ENCODE measurements around the gene TOR1AIP1. TPM values are rescaled to one million over a fixed set of nuclear protein-coding genes. Genes with fewer than 3 reads are reported as not detected.

The TOR1AIP1 gene
- total RNA-seq, 2 donors from 2014 or later = 18.1 to 26.2 TPM

DNA sequence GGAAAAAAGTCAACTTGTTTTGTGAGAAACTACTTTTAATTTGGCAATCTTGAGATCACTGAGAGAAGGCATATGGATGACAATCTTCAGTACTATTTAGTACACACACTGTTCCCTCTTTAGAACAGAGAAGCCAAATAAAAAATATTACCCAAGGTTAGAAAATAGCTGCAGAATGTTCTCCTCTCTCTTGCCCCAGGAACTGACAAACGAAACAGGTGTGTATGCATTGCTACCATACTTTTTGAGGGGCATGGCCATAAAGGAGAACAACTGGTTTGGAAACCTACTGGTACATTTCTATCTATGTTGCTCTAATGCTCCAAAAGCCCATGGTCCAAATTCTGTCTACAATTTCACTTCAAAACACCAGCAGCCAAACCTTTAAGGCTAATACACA is 10.1 kb upstream of the TOR1AIP1 start:
- peaks cover 53% of the 10 kb centered on the region for H3K36me3 Mint-ChIP-seq (ENCODE audit: low read depth)

DNA sequence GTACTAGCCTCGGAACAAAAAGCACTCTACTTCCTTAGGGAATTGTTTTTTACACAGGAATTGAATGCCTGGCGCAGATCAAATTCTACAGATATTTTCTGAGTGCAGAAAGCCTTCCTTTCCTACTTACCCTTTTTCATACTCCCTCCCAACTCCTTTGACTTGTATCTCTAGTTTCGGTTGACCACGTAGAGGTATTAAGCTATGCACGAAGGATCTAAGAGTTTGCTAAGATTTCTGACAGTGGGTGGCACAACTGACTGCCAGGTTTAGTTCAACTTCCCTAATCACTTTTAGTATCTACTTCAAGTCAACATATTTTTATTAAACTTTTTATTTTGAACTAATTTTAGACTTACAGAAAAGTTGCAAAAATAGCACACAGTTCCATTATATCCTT is 9.5 kb upstream of the TOR1AIP1 start:
- no peak overlapping the region for H3K9ac ChIP-seq (ENCODE audit: extremely low read depth, low read length, poor library complexity, severe bottlenecking)
- TF ChIP-seq, protein P1, sequence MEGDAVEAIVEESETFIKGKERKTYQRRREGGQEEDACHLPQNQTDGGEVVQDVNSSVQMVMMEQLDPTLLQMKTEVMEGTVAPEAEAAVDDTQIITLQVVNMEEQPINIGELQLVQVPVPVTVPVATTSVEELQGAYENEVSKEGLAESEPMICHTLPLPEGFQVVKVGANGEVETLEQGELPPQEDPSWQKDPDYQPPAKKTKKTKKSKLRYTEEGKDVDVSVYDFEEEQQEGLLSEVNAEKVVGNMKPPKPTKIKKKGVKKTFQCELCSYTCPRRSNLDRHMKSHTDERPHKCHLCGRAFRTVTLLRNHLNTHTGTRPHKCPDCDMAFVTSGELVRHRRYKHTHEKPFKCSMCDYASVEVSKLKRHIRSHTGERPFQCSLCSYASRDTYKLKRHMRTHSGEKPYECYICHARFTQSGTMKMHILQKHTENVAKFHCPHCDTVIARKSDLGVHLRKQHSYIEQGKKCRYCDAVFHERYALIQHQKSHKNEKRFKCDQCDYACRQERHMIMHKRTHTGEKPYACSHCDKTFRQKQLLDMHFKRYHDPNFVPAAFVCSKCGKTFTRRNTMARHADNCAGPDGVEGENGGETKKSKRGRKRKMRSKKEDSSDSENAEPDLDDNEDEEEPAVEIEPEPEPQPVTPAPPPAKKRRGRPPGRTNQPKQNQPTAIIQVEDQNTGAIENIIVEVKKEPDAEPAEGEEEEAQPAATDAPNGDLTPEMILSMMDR (conservative IDR thresholded peaks at IDR 0.05) = no peak

More for the DNA sequence above, 10.1 kb upstream of the TOR1AIP1 start:
- 91% methylated on average over 1 of the region's 1 CpG; no CpG with 5 or more reads in 1 of the 2 experiments for WGBS, 2 experiments (ENCODE audit: insufficient coverage in 1 of 2, insufficient read length in 1 of 2)
- H3K27me3 Mint-ChIP-seq (ENCODE audit: insufficient read depth) = no peaks in the 10 kb centered on the region
- Histone ChIP-seq H3K4me3 (ENCODE audit: low read length) (no peak overlapping the region), H3K9ac (ENCODE audit: extremely low read depth, low read length, poor library complexity, severe bottlenecking) (no peak overlapping the region), H3K4me1 (ENCODE audit: control insufficient read depth, insufficient read depth, low read length) (no peaks in the 10 kb centered on the region), H3K27ac (ENCODE audit: low read depth, low read length) (no peak overlapping the region), H3K36me3 (ENCODE audit: control insufficient read depth, insufficient read depth, low read length) (peaks cover 77% of the 10 kb centered on the region), H3K27me3 (ENCODE audit: control insufficient read depth, insufficient read depth, low read length, poor library complexity, severe bottlenecking) (no peaks in the 10 kb centered on the region), H3K9me3 (ENCODE audit: control insufficient read depth, low read length) (no peaks in the 10 kb centered on the region)
- TF ChIP-seq, protein P1 (conservative IDR thresholded peaks at IDR 0.05) = no peak
- no peak overlapping the region for H3K4me3 Mint-ChIP-seq
- H3K4me1 Mint-ChIP-seq = peaks cover 17% of the 10 kb centered on the region
- no peaks in the 10 kb centered on the region for H3K9me3 Mint-ChIP-seq
- H3K27ac Mint-ChIP-seq = no peak overlapping the region
- no peak for DNase-seq

DNA sequence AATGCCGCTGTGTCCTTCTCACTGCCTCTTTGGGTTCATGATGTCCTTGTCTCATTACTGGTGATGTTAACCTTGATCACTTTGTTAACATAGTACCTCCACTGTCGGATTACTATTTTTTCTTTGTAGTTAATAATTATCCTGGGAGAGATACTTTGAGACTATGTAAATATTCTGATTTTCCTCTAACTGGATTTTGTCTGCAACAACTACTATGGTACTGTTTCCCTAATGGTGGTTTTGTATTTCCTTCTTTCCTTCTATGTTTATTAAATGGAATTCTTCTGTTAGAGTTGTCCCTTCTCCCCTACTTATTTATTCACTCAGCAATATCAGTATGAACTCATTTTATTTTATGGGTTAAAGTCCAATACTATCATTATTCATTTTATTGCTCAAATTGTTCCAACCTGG is 8.6 kb upstream of the TOR1AIP1 start:
- no peaks in the 10 kb centered on the region for H3K27me3 Mint-ChIP-seq (ENCODE audit: insufficient read depth)
- H3K4me1 Mint-ChIP-seq = peaks cover 14% of the 10 kb centered on the region
- Histone ChIP-seq H3K4me3 (ENCODE audit: low read length) (no peak overlapping the region), H3K27me3 (ENCODE audit: control insufficient read depth, insufficient read depth, low read length, poor library complexity, severe bottlenecking) (no peaks in the 10 kb centered on the region), H3K9me3 (ENCODE audit: control insufficient read depth, low read length) (no peaks in the 10 kb centered on the region), H3K9ac (ENCODE audit: extremely low read depth, low read length, poor library complexity, severe bottlenecking) (no peak overlapping the region), H3K4me1 (ENCODE audit: control insufficient read depth, insufficient read depth, low read length) (no peaks in the 10 kb centered on the region), H3K36me3 (ENCODE audit: control insufficient read depth, insufficient read depth, low read length) (peaks cover 62% of the 10 kb centered on the region), H3K27ac (ENCODE audit: low read depth, low read length) (no peak overlapping the region)
- H3K36me3 Mint-ChIP-seq (ENCODE audit: low read depth) = peaks cover 40% of the 10 kb centered on the region
- 96% methylated on average over 2 of the region's 2 CpGs; no CpG with 5 or more reads in 1 of the 2 experiments for WGBS, 2 experiments (ENCODE audit: insufficient coverage in 1 of 2, insufficient read length in 1 of 2)
- H3K9me3 Mint-ChIP-seq = no peaks in the 10 kb centered on the region
- no peak for DNase-seq
- TF ChIP-seq, protein P1 (conservative IDR thresholded peaks at IDR 0.05) = no peak
- H3K27ac Mint-ChIP-seq = no peak overlapping the region
- no peak overlapping the region for H3K4me3 Mint-ChIP-seq

More for the DNA sequence above, 9.5 kb upstream of the TOR1AIP1 start:
- WGBS, 2 experiments (ENCODE audit: insufficient coverage in 1 of 2, insufficient read length in 1 of 2) = 93 to 97% methylated on average over 5 of the region's 5 CpGs
- Histone ChIP-seq H3K4me3 (ENCODE audit: low read length) (no peak overlapping the region), H3K9me3 (ENCODE audit: control insufficient read depth, low read length) (no peaks in the 10 kb centered on the region), H3K27ac (ENCODE audit: low read depth, low read length) (no peak overlapping the region), H3K36me3 (ENCODE audit: control insufficient read depth, insufficient read depth, low read length) (peaks cover 71% of the 10 kb centered on the region), H3K4me1 (ENCODE audit: control insufficient read depth, insufficient read depth, low read length) (no peaks in the 10 kb centered on the region), H3K27me3 (ENCODE audit: control insufficient read depth, insufficient read depth, low read length, poor library complexity, severe bottlenecking) (no peaks in the 10 kb centered on the region)
- Mint-ChIP-seq H3K4me3 (no peak overlapping the region), H3K4me1 (peaks cover 17% of the 10 kb centered on the region), H3K27me3 (ENCODE audit: insufficient read depth) (no peaks in the 10 kb centered on the region), H3K36me3 (ENCODE audit: low read depth) (peaks cover 47% of the 10 kb centered on the region), H3K9me3 (no peaks in the 10 kb centered on the region), H3K27ac (no peak overlapping the region)
- no peak for DNase-seq

Measured in endodermal cell (in vitro differentiated cells).